Keratinocyte (primary cell): ENCODE measurements around the gene LPO. TPM values are rescaled to one million over a fixed set of nuclear protein-coding genes. Genes with fewer than 3 reads are reported as not detected.

Experiments
- DNase-seq: peaks from one replicate; pipeline ENCODE4 v3.0.0-alpha.2; 2011; ENCODE audit warnings: low read depth, missing footprints, low spot score
- FAIRE-seq: peaks from 2 replicates; lab custom pipeline; 2011; peaks lifted over from hg19 to GRCh38; lab: Jason Lieb, UNC
- H2AFZ ChIP-seq: 2 replicates; pipeline ENCODE4 v1.6.0; 2012; ENCODE audit warnings: low read length, control low read depth, inconsistent platforms; ENCODE audit not compliant: control insufficient read depth
- H3K27ac ChIP-seq: 2 replicates; pipeline ENCODE4 v1.5.1; 2011; ENCODE audit warnings: low read length; ENCODE audit not compliant: control insufficient read depth, insufficient read depth
- H3K27me3 ChIP-seq: 3 replicates; pipeline ENCODE4 v1.6.0; 2011; ENCODE audit warnings: low read length; ENCODE audit not compliant: control insufficient read depth, insufficient read depth; ENCODE audit errors: extremely low read depth
- H3K36me3 ChIP-seq, 2 experiments: 2 replicates in 1 of 2; 3 replicates in 1 of 2; pipeline ENCODE4 v1.5.1; 2011; ENCODE audit warnings: low read length in 2 of 2, mild to moderate bottlenecking in 1 of 2; ENCODE audit not compliant: control insufficient read depth in 2 of 2, insufficient read depth in 2 of 2; ENCODE audit errors: extremely low read depth in 1 of 2
- H3K4me1 ChIP-seq: 3 replicates; pipeline ENCODE4 v1.5.1; 2011; ENCODE audit warnings: low read length; ENCODE audit not compliant: control insufficient read depth, insufficient read depth; ENCODE audit errors: extremely low read depth
- H3K4me2 ChIP-seq: 3 replicates; pipeline ENCODE4 v1.6.0; 2011; ENCODE audit warnings: low read depth, low read length; ENCODE audit not compliant: control insufficient read depth, insufficient read depth; ENCODE audit errors: extremely low read depth
- H3K4me3 ChIP-seq, 3 experiments: fragments of 200-600 bp in 1 of 3; sonication (generic) in 1 of 3; 2 replicates in 2 of 3; 3 replicates in 1 of 3; pipeline ENCODE4 v1.5.1; 2011 to 2016; ENCODE audit warnings: low read length in 3 of 3, mild to moderate bottlenecking in 3 of 3, control low read depth in 2 of 3, inconsistent platforms in 1 of 3, low read depth in 1 of 3, mixed read lengths in 1 of 3, mixed run types in 1 of 3, moderate library complexity in 1 of 3; ENCODE audit not compliant: control insufficient read depth in 2 of 3, insufficient read depth in 2 of 3; ENCODE audit errors: extremely low read depth in 1 of 3
- H3K79me2 ChIP-seq: 2 replicates; pipeline ENCODE4 v1.6.0; 2012; ENCODE audit warnings: low read length; ENCODE audit not compliant: control insufficient read depth, insufficient read depth
- H3K9ac ChIP-seq: 3 replicates; pipeline ENCODE4 v1.6.0; 2011; ENCODE audit warnings: low read length; ENCODE audit not compliant: control insufficient read depth, insufficient read depth; ENCODE audit errors: extremely low read depth
- H3K9me1 ChIP-seq: 3 replicates; pipeline ENCODE4 v1.6.0; 2011; ENCODE audit warnings: low read length; ENCODE audit not compliant: control insufficient read depth, insufficient read depth; ENCODE audit errors: extremely low read depth
- H3K9me3 ChIP-seq: 2 replicates; pipeline ENCODE4 v1.5.1; 2012; ENCODE audit warnings: low read depth, low read length; ENCODE audit not compliant: control insufficient read depth
- H4K20me1 ChIP-seq: 3 replicates; pipeline ENCODE4 v1.6.0; 2011; ENCODE audit warnings: low read length; ENCODE audit not compliant: control insufficient read depth, insufficient read depth; ENCODE audit errors: extremely low read depth
- CTCF ChIP-seq, 3 experiments: IDR thresholded peaks in 1 of 3; conservative IDR thresholded peaks in 1 of 3; optimal IDR thresholded peaks in 1 of 3; 2 replicates in 2 of 3; 3 replicates in 1 of 3; pipeline versions ENCODE3 to v1.5.1; 2011; ENCODE audit warnings: low read length in 3 of 3, mild to moderate bottlenecking in 3 of 3, moderate library complexity in 2 of 3, control low read depth in 1 of 3, inconsistent platforms in 1 of 3; ENCODE audit not compliant: insufficient read depth in 2 of 3; ENCODE audit errors: extremely low read depth in 1 of 3
- EZH2 ChIP-seq: IDR thresholded peaks from one replicate; pipeline ENCODE4 v1.6.1; 2012; ENCODE audit warnings: inconsistent platforms, mild to moderate bottlenecking, low read length, moderate library complexity
- dilution Hi-C: fragments of 300-500 bp; cut with MboI; formaldehyde crosslinking; loops from one replicate; pipeline ENCODE4 v1.7.0; 2020; ENCODE audit warnings: low sequenced_read_pairs; ENCODE audit not compliant: extremely low pct_ligation_motif_present
- polyA plus RNA-seq, 5 experiments: library from polyadenylated mRNA; depleted of rRNA in 3 of 5; stranded (reverse) in 3 of 5; stranded (forward) in 1 of 5; unstranded in 1 of 5; fragments of >200 nt; gene quantifications; 1 replicate in 1 of 5; 2 replicates in 3 of 5; 3 replicates in 1 of 5; pipeline versions ENCODE4 v1.2.1 to v1.2.3, GENCODE V29; 2011 to 2012; ENCODE audit warnings: missing spikeins in 2 of 5, low read depth in 1 of 5, low replicate concordance in 1 of 5

Gene LPO
- polyA plus RNA-seq, 1 donor (not counting 4 experiments of a cell fraction or from before 2014, with no cell fraction given), result not detected

GRCh38 chr17:58283674-58284612 is 45.6 kb downstream of the LPO start:
- Histone ChIP-seq H3K79me2 (no peaks in the 10 kb centered on the region), H3K9ac (no peak overlapping the region), H3K4me1 (no peaks in the 10 kb centered on the region), H3K4me2 (no peak overlapping the region), H3K36me3 (no peaks in the 10 kb centered on the region), H2AFZ (no peak overlapping the region), H4K20me1 (no peaks in the 10 kb centered on the region), H3K4me3 (no peak overlapping the region), H3K27me3 (peaks cover 24% of the 10 kb centered on the region), H3K27ac (no peak overlapping the region), H3K9me3 (no peaks in the 10 kb centered on the region), H3K9me1 (no peaks in the 10 kb centered on the region)
- dilution Hi-C loops, result loop anchor here (25.0 kb wide), 1 partner anchor 153 kb away; no protein-coding TSS in a partner anchor
- TF ChIP-seq EZH2 (no peak), CTCF (optimal IDR thresholded peaks at IDR 0.05 in 1 of 3, IDR thresholded peaks at IDR 0.05 in 1 of 3, conservative IDR thresholded peaks at IDR 0.05 in 1 of 3; ENCODE audit: extremely low read depth in 1 of 3, insufficient read depth in 2 of 3, low read length in 3 of 3) (no peak)
- no peak for DNase-seq
- no peak for FAIRE-seq

- no peaks in the 10 kb centered on the region for H4K20me1 ChIP-seq
- DNase-seq, result no peak
- H3K4me1 ChIP-seq, result no peaks in the 10 kb centered on the region
- peaks cover 16% of the 10 kb centered on the region for H3K27me3 ChIP-seq
- no peak overlapping the region for H3K4me2 ChIP-seq
- no peak overlapping the region for H3K27ac ChIP-seq
- no peak for TF ChIP-seq CTCF (optimal IDR thresholded peaks at IDR 0.05 in 1 of 3, IDR thresholded peaks at IDR 0.05 in 1 of 3, conservative IDR thresholded peaks at IDR 0.05 in 1 of 3; ENCODE audit: extremely low read depth in 1 of 3, insufficient read depth in 2 of 3, low read length in 3 of 3)
- no peak for TF ChIP-seq EZH2
- no peak overlapping the region for H3K4me3 ChIP-seq
- H3K9ac ChIP-seq, result no peak overlapping the region
- dilution Hi-C loops, result loop anchor here (25.0 kb wide), 1 partner anchor 152 kb away; no protein-coding TSS in a partner anchor
- no peaks in the 10 kb centered on the region for H3K79me2 ChIP-seq
- H2AFZ ChIP-seq, result no peak overlapping the region
- FAIRE-seq, result no peak
- H3K9me3 ChIP-seq, result no peaks in the 10 kb centered on the region
- H3K36me3 ChIP-seq, result no peaks in the 10 kb centered on the region
- H3K9me1 ChIP-seq, result no peaks in the 10 kb centered on the region
Measured at GRCh38 chr17:58284613-58285421, 46.4 kb downstream of the LPO start.
